ENCODE results near the gene CXADR.

GRCh38 chr21:17536381-17536780 is 23.5 kb downstream of the CXADR start:
- TF ChIP-seq GATA3 (IDR thresholded peaks at IDR 0.05; ENCODE audit: low read depth, low read length) (no peak), GATA2 (IDR thresholded peaks at IDR 0.05; ENCODE audit: low read depth, low read length) (no peak)

All from SH-SY5Y (cell line).